D341Med (cell line): ENCODE measurements around the gene MYL9.
"Not testable (repeated sequence)": the region's sequence is repeated elsewhere in the genome, so short reads cannot be mapped to it uniquely, and the experiment has no call there.

Experiments used
- DNase-seq: peaks from one replicate; pipeline ENCODE4 v3.0.0; 2012; ENCODE audit warnings: low spot score

MYL9 gene

GRCh38 chr20:36541227-36541767 lies at the start of gene MYL9:
MYL9 (plus strand) TSS chr20:36541519; CDS start chr20:36544885, 3,366 bp downstream.
- DNase-seq, result peak; percentile 44

- DNase-seq, result no peak
Measured at GRCh38 chr20:36491901-36492617, 49.3 kb upstream of the MYL9 start.

- no peak for DNase-seq
Measured at GRCh38 chr20:36493051-36493800, 48.1 kb upstream of the MYL9 start.

GRCh38 chr20:36493801-36494114 lies 47.6 kb upstream of the MYL9 start:
- DNase-seq, result no peak

- DNase-seq, result no peak
Measured at GRCh38 chr20:36496707-36497669, 44.3 kb upstream of the MYL9 start.

GRCh38 chr20:36497856-36498255 lies 43.5 kb upstream of the MYL9 start:
- no peak for DNase-seq

- no peak for DNase-seq
Measured at GRCh38 chr20:36498386-36499179, 42.7 kb upstream of the MYL9 start.

- no peak for DNase-seq
Measured at GRCh38 chr20:36499211-36499610, 42.1 kb upstream of the MYL9 start.

GRCh38 chr20:36499723-36500501 lies 41.4 kb upstream of the MYL9 start:
- DNase-seq, result peak; percentile 24

GRCh38 chr20:36501367-36502006 lies 39.8 kb upstream of the MYL9 start:
- DNase-seq, result no peak

GRCh38 chr20:36504295-36504694 lies 37.0 kb upstream of the MYL9 start:
- no peak for DNase-seq

- peak; percentile 59 for DNase-seq
Measured at GRCh38 chr20:36506253-36506652, 35.1 kb upstream of the MYL9 start.

- DNase-seq, result no peak
Measured at GRCh38 chr20:36507746-36508145, 33.6 kb upstream of the MYL9 start.

GRCh38 chr20:36519012-36519719 lies 22.2 kb upstream of the MYL9 start:
- DNase-seq, result no peak

GRCh38 chr20:36519944-36520343 lies 21.4 kb upstream of the MYL9 start:
- no peak for DNase-seq

- DNase-seq, result no peak
Measured at GRCh38 chr20:36521526-36521925, 19.8 kb upstream of the MYL9 start.

- not testable (repeated sequence) for DNase-seq
Measured at GRCh38 chr20:36522412-36522811, 18.9 kb upstream of the MYL9 start.

GRCh38 chr20:36523341-36523740 lies 18.0 kb upstream of the MYL9 start:
- DNase-seq, result no peak

GRCh38 chr20:36525620-36526365 lies 15.5 kb upstream of the MYL9 start:
- DNase-seq, result no peak
